PC-3 (cell line): Measurements from ENCODE around the gene SMPD3. TPM values are rescaled to one million over a fixed set of nuclear protein-coding genes. Genes with fewer than 3 reads are reported as not detected.

Experiments used
- ATAC-seq: fragments of 200-7000 bp; cut with Tn5 transposase; 2 replicates; pipeline ENCODE4 v1.9.1; 2020; ENCODE audit warnings: mild to moderate bottlenecking, moderate library complexity
- BruUV-seq: library from RNA; stranded (reverse); fragments of 400-500 nt; replicated peaks from 2 replicates; lab custom pipeline; 2021; lab: Mats Ljungman, UMichigan
- CTCF ChIA-PET: fragments of 300-600 bp; sonication (Branson Sonifier 250); formaldehyde crosslinking; loops from one replicate; lab custom pipeline; 2022; ENCODE audit warnings: antibody characterized with exemption; lab: Charles Lee
- POLR2A ChIA-PET: fragments of 300-600 bp; sonication (Branson Sonifier 250); formaldehyde crosslinking; loops from one replicate; lab custom pipeline; 2022; ENCODE audit warnings: antibody characterized with exemption; ENCODE audit not compliant: unreplicated experiment; lab: Charles Lee
- DNase-seq: peaks from one replicate; pipeline ENCODE4 v3.0.0-alpha.2; 2015
- H2AFZ ChIP-seq: fragments of 300-600 bp; sonication (generic); 2 replicates; pipeline ENCODE4 v1.6.0; 2016; ENCODE audit warnings: antibody characterized with exemption, low read length
- H3F3A ChIP-seq: fragments of 300-600 bp; sonication (generic); one replicate; pipeline ENCODE4 v1.6.0; 2017; ENCODE audit warnings: antibody characterized with exemption, low read length, control low read depth, mild to moderate bottlenecking; ENCODE audit not compliant: unreplicated experiment
- H3K27ac ChIP-seq: fragments of 300-600 bp; sonication (generic); 2 replicates; pipeline ENCODE4 v1.5.1; 2016; ENCODE audit warnings: mild to moderate bottlenecking, low read length
- H3K27me3 ChIP-seq: fragments of 300-600 bp; sonication (generic); 2 replicates; pipeline ENCODE4 v1.6.1; 2016; ENCODE audit warnings: low read length, mixed read lengths
- H3K36me3 ChIP-seq: fragments of 300-600 bp; sonication (generic); 2 replicates; pipeline ENCODE4 v1.6.1; 2016; ENCODE audit warnings: low read depth, mixed run types, low read length, mixed read lengths
- H3K4me1 ChIP-seq: fragments of 300-600 bp; sonication (generic); 2 replicates; pipeline ENCODE4 v1.5.1; 2016; ENCODE audit warnings: low read length; ENCODE audit not compliant: insufficient read depth
- H3K4me2 ChIP-seq: fragments of 300-600 bp; sonication (generic); 2 replicates; pipeline ENCODE4 v1.6.0; 2016; ENCODE audit warnings: low read length
- H3K4me3 ChIP-seq: fragments of 300-600 bp; sonication (generic); 2 replicates; pipeline ENCODE4 v1.5.1; 2016; ENCODE audit warnings: mild to moderate bottlenecking, low read length, mixed read lengths
- H3K79me2 ChIP-seq: fragments of 300-600 bp; sonication (generic); 2 replicates; pipeline ENCODE4 v1.6.1; 2017; ENCODE audit warnings: low read length, mixed read lengths
- H3K9ac ChIP-seq: fragments of 300-600 bp; sonication (generic); 2 replicates; pipeline ENCODE4 v1.6.0; 2016; ENCODE audit warnings: mild to moderate bottlenecking, low read length
- H3K9me2 ChIP-seq: fragments of 300-600 bp; sonication (generic); replicated peaks from 2 replicates; pipeline ENCODE4 v1.6.1; 2016; ENCODE audit warnings: mixed run types, low read length, mixed read lengths
- H3K9me3 ChIP-seq: fragments of 300-600 bp; sonication (generic); 2 replicates; pipeline ENCODE4 v1.6.1; 2016; ENCODE audit warnings: low read length, mixed read lengths
- H4K20me1 ChIP-seq: fragments of 300-600 bp; sonication (generic); 2 replicates; pipeline ENCODE4 v1.6.1; 2016; ENCODE audit warnings: low read length, mixed read lengths
- EZH2 ChIP-seq: fragments of 300-600 bp; sonication (generic); IDR thresholded peaks from one replicate; pipeline ENCODE4 v1.6.1; 2017; ENCODE audit warnings: antibody characterized with exemption, mild to moderate bottlenecking, low read length; ENCODE audit not compliant: unreplicated experiment
- EZH2phosphoT487 ChIP-seq: fragments of 300-600 bp; sonication (generic); IDR thresholded peaks from 2 replicates; pipeline ENCODE4 v1.6.1; 2018; ENCODE audit warnings: mild to moderate bottlenecking, antibody characterized with exemption, low read length, borderline replicate concordance
- intact Hi-C: fragments of 100-400 bp; cut with micrococcal nuclease; formaldehyde crosslinking; loops from 2 replicates; pipeline ENCODE4 v1.9.0; 2023
- total RNA-seq: library from RNA; depleted of rRNA; stranded (reverse); fragments of >200 nt; gene quantifications from 2 replicates; pipeline ENCODE4 v1.2.3, GENCODE V29; 2014
- TF ChIP-seq, protein P1 (sequence below): fragments of 300-600 bp; sonication (generic); conservative IDR thresholded peaks from 2 replicates; pipeline ENCODE4 v1.5.1; 2017; ENCODE audit warnings: antibody characterized with exemption, low read depth, mild to moderate bottlenecking, low read length

SMPD3 gene
- total RNA-seq, 1 experiment from 2014 or later: not detected

GRCh38 chr16:68468842-68469241, 20.5 kb upstream of the SMPD3 start:
- no peaks in the 10 kb centered on the region for H3K27me3 ChIP-seq
- H2AFZ ChIP-seq: no peak overlapping the region
- no peaks in the 10 kb centered on the region for H3K36me3 ChIP-seq
- H3K9me2 ChIP-seq: no peaks in the 10 kb centered on the region
- CTCF ChIA-PET: interaction anchor here (0.6 kb wide), 1 partner anchor 18 kb away, joined by 5 read pairs; no protein-coding TSS in a partner anchor
- H3K27ac ChIP-seq: no peak overlapping the region
- no peaks in the 10 kb centered on the region for H3K79me2 ChIP-seq
- POLR2A ChIA-PET: no interaction called here
- H3F3A ChIP-seq: no peaks in the 10 kb centered on the region
- no peaks in the 10 kb centered on the region for H4K20me1 ChIP-seq
- no peak for DNase-seq
- BruUV-seq: no TSS peak
- H3K4me2 ChIP-seq: no peak overlapping the region
- no peak for ATAC-seq
- peaks cover 7% of the 10 kb centered on the region; the same call in 1 of the 2 replicates for H3K4me1 ChIP-seq
- H3K4me3 ChIP-seq: no peak overlapping the region
- H3K9me3 ChIP-seq: no peaks in the 10 kb centered on the region
- no peak for TF ChIP-seq EZH2phosphoT487
- TF ChIP-seq EZH2: no peak
- TF ChIP-seq, protein P1, sequence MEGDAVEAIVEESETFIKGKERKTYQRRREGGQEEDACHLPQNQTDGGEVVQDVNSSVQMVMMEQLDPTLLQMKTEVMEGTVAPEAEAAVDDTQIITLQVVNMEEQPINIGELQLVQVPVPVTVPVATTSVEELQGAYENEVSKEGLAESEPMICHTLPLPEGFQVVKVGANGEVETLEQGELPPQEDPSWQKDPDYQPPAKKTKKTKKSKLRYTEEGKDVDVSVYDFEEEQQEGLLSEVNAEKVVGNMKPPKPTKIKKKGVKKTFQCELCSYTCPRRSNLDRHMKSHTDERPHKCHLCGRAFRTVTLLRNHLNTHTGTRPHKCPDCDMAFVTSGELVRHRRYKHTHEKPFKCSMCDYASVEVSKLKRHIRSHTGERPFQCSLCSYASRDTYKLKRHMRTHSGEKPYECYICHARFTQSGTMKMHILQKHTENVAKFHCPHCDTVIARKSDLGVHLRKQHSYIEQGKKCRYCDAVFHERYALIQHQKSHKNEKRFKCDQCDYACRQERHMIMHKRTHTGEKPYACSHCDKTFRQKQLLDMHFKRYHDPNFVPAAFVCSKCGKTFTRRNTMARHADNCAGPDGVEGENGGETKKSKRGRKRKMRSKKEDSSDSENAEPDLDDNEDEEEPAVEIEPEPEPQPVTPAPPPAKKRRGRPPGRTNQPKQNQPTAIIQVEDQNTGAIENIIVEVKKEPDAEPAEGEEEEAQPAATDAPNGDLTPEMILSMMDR: no peak
- intact Hi-C loops: no loop called here
- H3K9ac ChIP-seq: no peak overlapping the region

- no peak overlapping the region for H3K9ac ChIP-seq
- no peaks in the 10 kb centered on the region for H3K9me2 ChIP-seq
- no peaks in the 10 kb centered on the region for H4K20me1 ChIP-seq
- intact Hi-C loops: no loop called here
- H3K4me2 ChIP-seq: no peak overlapping the region
- ChIA-PET POLR2A (no interaction called here), CTCF (no interaction called here)
- DNase-seq (no peak), ATAC-seq (no peak)
- BruUV-seq: no TSS peak
- no peak for TF ChIP-seq EZH2
- TF ChIP-seq EZH2phosphoT487: no peak
- TF ChIP-seq, protein P1: no peak
- H3K9me3 ChIP-seq: no peaks in the 10 kb centered on the region
- H3K36me3 ChIP-seq: no peaks in the 10 kb centered on the region
- no peak overlapping the region for H3K4me3 ChIP-seq
- no peaks in the 10 kb centered on the region for H3K27me3 ChIP-seq
- H2AFZ ChIP-seq: no peak overlapping the region
- peaks cover 7% of the 10 kb centered on the region; the same call in 1 of the 2 replicates for H3K4me1 ChIP-seq
- H3F3A ChIP-seq: no peaks in the 10 kb centered on the region
- H3K27ac ChIP-seq: no peak overlapping the region
- H3K79me2 ChIP-seq: no peaks in the 10 kb centered on the region
Observed at GRCh38 chr16:68466174-68466573, 17.9 kb upstream of the SMPD3 start.

DNA sequence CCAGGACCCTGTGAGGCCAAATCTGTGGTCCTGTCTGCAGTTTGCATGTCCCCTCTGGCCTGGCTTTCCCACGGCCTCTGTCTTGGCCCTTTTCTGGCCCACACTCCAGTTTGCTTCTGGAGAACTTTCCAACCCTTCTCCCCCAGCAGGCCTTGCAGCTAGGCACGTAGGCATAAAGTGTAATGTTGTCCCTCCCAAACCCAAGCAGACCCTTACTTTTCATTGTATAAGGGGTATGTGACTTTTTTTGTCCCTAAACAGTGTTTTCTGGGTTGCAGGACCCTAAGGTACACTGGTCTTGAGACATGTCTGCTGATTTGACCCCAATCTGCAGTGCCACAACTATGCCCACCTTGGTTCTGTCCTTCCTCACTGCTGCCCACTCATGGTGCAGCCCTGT, 15.6 kb upstream of the SMPD3 start:
- ChIA-PET CTCF (no interaction called here), POLR2A (no interaction called here)
- no TSS peak for BruUV-seq

More for the DNA sequence above, 15.6 kb upstream of the SMPD3 start:
- no peak for TF ChIP-seq EZH2phosphoT487
- no peak for TF ChIP-seq EZH2
- TF ChIP-seq, protein P1: no peak
- no peak overlapping the region for H3K4me3 ChIP-seq
- H3K4me2 ChIP-seq: no peak overlapping the region
- no peak overlapping the region for H3K9ac ChIP-seq
- no peaks in the 10 kb centered on the region for H3K9me2 ChIP-seq
- no peak overlapping the region for H2AFZ ChIP-seq
- no peaks in the 10 kb centered on the region for H3K36me3 ChIP-seq
- H3K27me3 ChIP-seq: no peaks in the 10 kb centered on the region
- H3K27ac ChIP-seq: no peak overlapping the region
- no peaks in the 10 kb centered on the region for H3K4me1 ChIP-seq
- H4K20me1 ChIP-seq: no peaks in the 10 kb centered on the region
- ATAC-seq (no peak), DNase-seq (no peak)
- no peaks in the 10 kb centered on the region for H3K9me3 ChIP-seq
- H3K79me2 ChIP-seq: no peaks in the 10 kb centered on the region
- intact Hi-C loops: no loop called here
- no peaks in the 10 kb centered on the region for H3F3A ChIP-seq
